Colonic mucosa (tissue), 4 donors: ENCODE data around the gene FTSJ1. TPM values are rescaled to one million over a fixed set of nuclear protein-coding genes. Genes with fewer than 3 reads are reported as not detected.

Source experiments
- DNase-seq: peaks from one replicate; pipeline ENCODE4 v3.0.0-alpha.2; 2020
- H3K27ac ChIP-seq: fragments of 200-600 bp; one replicate; pipeline ENCODE4 v1.8.0; 2021
- H3K27me3 ChIP-seq: fragments of 200-600 bp; one replicate; pipeline ENCODE4 v1.8.0; 2021
- H3K36me3 ChIP-seq: fragments of 200-600 bp; one replicate; pipeline ENCODE4 v1.8.0; 2021
- H3K4me1 ChIP-seq: fragments of 200-600 bp; one replicate; pipeline ENCODE4 v1.8.0; 2021; ENCODE audit warnings: mild to moderate bottlenecking
- H3K4me3 ChIP-seq: fragments of 200-600 bp; one replicate; pipeline ENCODE4 v1.8.0; 2021
- H3K9ac ChIP-seq, 2 donors: one replicate each; pipeline ENCODE4 v1.7.0; 2013; ENCODE audit warnings: control low read depth in 2 of 2, low read depth in 2 of 2, low read length in 2 of 2
- H3K9me3 ChIP-seq: fragments of 200-600 bp; one replicate; pipeline ENCODE4 v1.8.0; 2021
- CTCF ChIP-seq: fragments of 200-600 bp; IDR thresholded peaks from one replicate; pipeline ENCODE4 v1.8.0; 2022; ENCODE audit warnings: antibody characterized with exemption, mild to moderate bottlenecking
- intact Hi-C: fragments of 100-400 bp; cut with DNase I; formaldehyde crosslinking; loops from one replicate; pipeline ENCODE4 v1.14.1; 2022
- total RNA-seq, 2 donors: library from RNA; stranded (reverse); fragmentation: NEBNext Ultra II Directional in 1 of 2; extraction: Animal tissue kit (Norgen Biotek cat#: 25700) in 1 of 2; gene quantifications; one replicate each; pipeline ENCODE4 v1.2.1, GENCODE V29; 2021
- donor health status: healthy.
- donor health status: DM: no; HTN: no; CAD: no.
- donor health status: DM: no; HTN: no; CAD: no.

FTSJ1 gene
- total RNA-seq, 2 donors from 2014 or later: 18.0 to 38.7 TPM

GRCh38 chrX:48513670-48514069 lies 37.7 kb downstream of the FTSJ1 start:
- Histone ChIP-seq H3K4me1 (no peaks in the 10 kb centered on the region), H3K9me3 (no peaks in the 10 kb centered on the region), H3K9ac (no peak overlapping the region), H3K27me3 (no peaks in the 10 kb centered on the region), H3K36me3 (no peaks in the 10 kb centered on the region), H3K4me3 (no peak overlapping the region), H3K27ac (no peak overlapping the region)
- TF ChIP-seq CTCF: no peak
- DNase-seq: no peak
- intact Hi-C loops: no loop called here

DNA sequence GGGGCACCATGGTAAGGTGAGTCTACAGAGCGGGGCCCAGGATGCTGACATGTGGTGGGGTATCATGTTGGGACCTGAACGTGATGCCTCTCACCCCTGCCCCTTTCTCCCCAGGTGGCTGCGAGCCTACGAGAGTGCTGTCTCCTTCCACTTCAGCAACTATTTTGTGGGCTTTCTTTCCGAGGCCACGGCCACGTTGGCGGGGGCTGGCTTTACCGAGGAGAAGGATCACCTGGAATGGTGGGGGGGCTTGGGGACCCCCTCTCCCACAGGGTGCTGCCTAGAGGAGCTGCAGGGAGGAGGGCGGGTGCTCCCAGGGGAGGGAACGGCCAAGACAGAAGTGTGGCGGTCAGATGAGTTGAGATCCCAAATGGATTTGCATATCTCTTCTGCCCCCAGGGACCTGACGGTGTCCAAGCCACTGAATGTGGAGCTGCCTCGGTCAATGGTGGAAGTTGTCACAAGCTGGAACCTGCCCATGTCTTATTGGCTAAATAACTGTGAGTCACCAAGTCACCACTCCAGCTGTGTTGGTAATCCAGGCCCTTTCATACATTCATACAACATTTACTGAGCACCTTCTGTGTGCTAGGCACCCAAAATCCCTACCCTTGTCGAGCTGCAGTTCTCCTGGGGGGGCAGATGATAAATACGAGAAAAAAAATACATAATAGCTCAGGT lies 38.3 kb downstream of the FTSJ1 start:
- no peak overlapping the region for H3K4me3 ChIP-seq
- H3K4me1 ChIP-seq: no peaks in the 10 kb centered on the region
- no peak overlapping the region for H3K9ac ChIP-seq
- no peak for DNase-seq
- intact Hi-C loops: no loop called here
- no peak for TF ChIP-seq CTCF
- H3K27ac ChIP-seq: no peak overlapping the region
- H3K9me3 ChIP-seq: no peaks in the 10 kb centered on the region
- H3K27me3 ChIP-seq: no peaks in the 10 kb centered on the region
- H3K36me3 ChIP-seq: no peaks in the 10 kb centered on the region

DNA sequence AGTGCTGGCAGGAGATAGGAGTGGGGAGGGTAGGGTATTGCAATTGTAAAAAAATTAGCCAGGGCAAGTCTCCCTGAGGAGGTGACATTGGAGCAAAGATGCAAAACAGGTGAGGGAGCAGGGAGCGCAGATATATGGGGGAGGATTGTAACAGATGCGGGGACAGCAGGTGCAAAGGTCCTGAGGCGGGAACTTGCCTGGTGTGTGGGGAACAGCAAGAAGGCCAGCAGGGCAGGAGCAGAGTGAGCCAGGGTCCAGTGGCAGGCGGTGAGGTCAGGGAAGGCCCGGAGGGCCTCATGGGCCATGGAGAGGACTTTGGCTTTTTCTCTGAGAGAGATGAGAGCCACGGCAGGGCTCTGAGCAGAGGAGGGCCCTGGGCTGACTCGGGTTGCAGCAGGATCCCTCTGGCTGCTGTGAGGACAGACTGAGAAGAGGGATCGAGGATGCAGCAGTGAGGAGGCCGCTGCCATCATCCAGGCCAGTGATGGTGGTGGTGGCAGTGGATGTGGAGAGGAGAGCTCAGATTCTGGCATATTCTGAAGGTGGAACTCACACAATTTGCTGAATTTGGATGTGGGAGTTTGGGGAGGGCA lies 39.0 kb downstream of the FTSJ1 start:
- Histone ChIP-seq H3K4me1 (no peaks in the 10 kb centered on the region), H3K27ac (no peak overlapping the region), H3K9me3 (no peaks in the 10 kb centered on the region), H3K27me3 (no peaks in the 10 kb centered on the region), H3K4me3 (no peak overlapping the region), H3K9ac (no peak overlapping the region), H3K36me3 (no peaks in the 10 kb centered on the region)
- TF ChIP-seq CTCF: no peak
- no peak for DNase-seq
- intact Hi-C loops: no loop called here

DNA sequence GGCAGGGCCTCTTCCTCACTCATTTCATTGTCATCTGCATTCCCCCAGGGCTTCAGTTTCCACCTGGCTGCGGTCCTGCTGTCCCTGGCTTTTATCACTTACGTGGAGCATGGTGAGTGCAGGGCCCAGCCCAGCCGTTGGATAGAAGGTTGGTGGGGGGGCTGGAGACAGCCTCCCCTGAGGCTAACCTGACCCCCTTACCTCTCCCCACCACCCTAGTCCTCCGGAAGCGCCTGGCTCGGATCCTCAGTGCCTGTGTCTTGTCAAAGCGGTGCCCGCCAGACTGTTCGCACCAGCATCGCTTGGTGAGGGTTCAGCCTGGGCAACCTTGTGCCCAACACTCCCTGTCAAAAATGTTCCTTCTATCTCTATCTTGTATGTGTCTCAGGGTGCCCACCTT lies 39.8 kb downstream of the FTSJ1 start:
- intact Hi-C loops: no loop called here
- no peak overlapping the region for H3K9ac ChIP-seq
- H3K4me1 ChIP-seq: no peaks in the 10 kb centered on the region
- TF ChIP-seq CTCF: no peak
- no peak for DNase-seq
- H3K4me3 ChIP-seq: no peak overlapping the region
- no peaks in the 10 kb centered on the region for H3K27me3 ChIP-seq
- H3K9me3 ChIP-seq: no peaks in the 10 kb centered on the region
- no peaks in the 10 kb centered on the region for H3K36me3 ChIP-seq
- H3K27ac ChIP-seq: no peak overlapping the region

GRCh38 chrX:48516285-48516684 lies 40.3 kb downstream of the FTSJ1 start:
- H3K27ac ChIP-seq: no peak overlapping the region
- DNase-seq: no peak
- no peaks in the 10 kb centered on the region for H3K4me1 ChIP-seq
- TF ChIP-seq CTCF: no peak
- no peak overlapping the region for H3K9ac ChIP-seq
- no peaks in the 10 kb centered on the region for H3K27me3 ChIP-seq
- H3K9me3 ChIP-seq: no peaks in the 10 kb centered on the region
- no peak overlapping the region for H3K4me3 ChIP-seq
- intact Hi-C loops: no loop called here
- H3K36me3 ChIP-seq: no peaks in the 10 kb centered on the region
